PC-9 (cell line): Measurements from ENCODE around the gene BLZF1. TPM values are rescaled to one million over a fixed set of nuclear protein-coding genes. Genes with fewer than 3 reads are reported as not detected.
"Not testable (repeated sequence)": the region's sequence is repeated elsewhere in the genome, so short reads cannot be mapped to it uniquely, and the experiment has no call there.

ENCODE experiments used
- BruUV-seq: library from RNA; stranded (reverse); fragments of 400-500 nt; replicated peaks from 2 replicates; lab custom pipeline; 2021; lab: Mats Ljungman, UMichigan
- CTCF ChIA-PET: fragments of 300-600 bp; sonication (Branson Sonifier 250); formaldehyde crosslinking; loops from one replicate; lab custom pipeline; 2022; ENCODE audit warnings: antibody characterized with exemption; lab: Charles Lee
- POLR2A ChIA-PET: fragments of 300-600 bp; sonication (Branson Sonifier 250); formaldehyde crosslinking; loops from one replicate; lab custom pipeline; 2022; ENCODE audit warnings: antibody characterized with exemption; ENCODE audit not compliant: unreplicated experiment; lab: Charles Lee
- DNase-seq, 2 experiments: peaks; one replicate each; pipeline versions ENCODE4 v3.0.0 to v3.0.0-alpha.2; 2015 to 2022; ENCODE audit warnings: mixed read lengths in 1 of 2
- H2AFZ ChIP-seq: fragments of 200-600 bp; sonication (generic); 2 replicates; pipeline ENCODE4 v1.8.1; 2017; ENCODE audit warnings: antibody characterized with exemption
- H3F3A ChIP-seq: fragments of 200-600 bp; sonication (generic); 2 replicates; pipeline ENCODE4 v1.8.1; 2017; ENCODE audit warnings: antibody characterized with exemption, mild to moderate bottlenecking, low read depth; ENCODE audit not compliant: insufficient read depth
- H3K27ac ChIP-seq: fragments of 200-600 bp; sonication (generic); 2 replicates; pipeline ENCODE4 v1.6.1; 2016; ENCODE audit warnings: mixed run types
- H3K27me3 ChIP-seq: fragments of 200-600 bp; sonication (generic); 2 replicates; pipeline ENCODE4 v1.6.1; 2016; ENCODE audit warnings: low read depth, mixed run types; ENCODE audit not compliant: insufficient read depth
- H3K36me3 ChIP-seq: fragments of 200-600 bp; sonication (generic); 2 replicates; pipeline ENCODE4 v1.6.1; 2016; ENCODE audit warnings: low read depth, mixed run types
- H3K4me1 ChIP-seq: fragments of 200-600 bp; sonication (generic); replicated peaks from 2 replicates; pipeline ENCODE4 v1.6.1; 2016; ENCODE audit warnings: mixed run types; ENCODE audit not compliant: insufficient read depth
- H3K4me2 ChIP-seq: fragments of 200-600 bp; sonication (generic); 2 replicates; pipeline ENCODE4 v1.6.1; 2017; ENCODE audit warnings: mixed run types
- H3K4me3 ChIP-seq: fragments of 200-600 bp; sonication (generic); 2 replicates; pipeline ENCODE4 v1.6.1; 2016; ENCODE audit warnings: mixed run types
- H3K79me2 ChIP-seq: fragments of 200-600 bp; sonication (generic); 2 replicates; pipeline ENCODE4 v1.6.1; 2017; ENCODE audit warnings: low read depth, mixed run types
- H3K9me2 ChIP-seq: fragments of 200-600 bp; sonication (generic); 2 replicates; pipeline ENCODE4 v1.8.1; 2017; ENCODE audit warnings: mild to moderate bottlenecking; ENCODE audit not compliant: insufficient read depth
- H3K9me3 ChIP-seq: fragments of 200-600 bp; sonication (generic); 2 replicates; pipeline ENCODE4 v1.8.1; 2016; ENCODE audit warnings: low read depth; ENCODE audit not compliant: insufficient read depth
- H4K20me1 ChIP-seq: fragments of 200-600 bp; sonication (generic); 2 replicates; pipeline ENCODE4 v1.8.1; 2017; ENCODE audit not compliant: insufficient read depth
- CTCF ChIP-seq: fragments of 200-600 bp; sonication (generic); conservative IDR thresholded peaks from 2 replicates; pipeline ENCODE4 v1.6.1; 2017; ENCODE audit warnings: mixed run types, antibody characterized with exemption, mild to moderate bottlenecking, moderate library complexity
- EZH2 ChIP-seq: fragments of 200-600 bp; sonication (generic); IDR thresholded peaks from 2 replicates; pipeline ENCODE4 v1.8.0; 2017; ENCODE audit warnings: antibody characterized with exemption, low read depth
- intact Hi-C: fragments of 100-400 bp; cut with micrococcal nuclease; formaldehyde crosslinking; loops from one replicate; pipeline ENCODE4 v1.10.0; 2022; ENCODE audit not compliant: unreplicated experiment
- total RNA-seq: library from RNA; stranded (reverse); gene quantifications from 2 replicates; pipeline ENCODE4 v1.2.3, GENCODE V29; 2021

The BLZF1 gene
- total RNA-seq, 1 experiment from 2014 or later, result 15.6 TPM

GRCh38 chr1:169329383-169329782 is 38.6 kb upstream of the BLZF1 start:
- no peaks in the 10 kb centered on the region for H3K79me2 ChIP-seq
- H2AFZ ChIP-seq, result no peak overlapping the region
- H3K4me2 ChIP-seq, result no peak overlapping the region
- no peaks in the 10 kb centered on the region for H4K20me1 ChIP-seq
- no peak for DNase-seq
- intact Hi-C loops, result no loop called here
- TF ChIP-seq CTCF (no peak), EZH2 (no peak)
- no peaks in the 10 kb centered on the region for H3F3A ChIP-seq
- ChIA-PET POLR2A (no interaction called here), CTCF (no interaction called here)
- H3K36me3 ChIP-seq, result 0 out of 2 replicates have a peak, but pooled peaks cover 4% of the 10 kb centered on the region
- H3K4me3 ChIP-seq, result no peak overlapping the region
- no peak overlapping the region for H3K27ac ChIP-seq
- no TSS peak for BruUV-seq
- no peaks in the 10 kb centered on the region for H3K9me2 ChIP-seq
- peaks cover 21% of the 10 kb centered on the region; the same call in 1 of the 2 replicates for H3K9me3 ChIP-seq
- 0 out of 2 replicates have a peak, but pooled peaks cover 3% of the 10 kb centered on the region for H3K4me1 ChIP-seq
- no peaks in the 10 kb centered on the region for H3K27me3 ChIP-seq

- H3K9me3 ChIP-seq, result peaks cover 21% of the 10 kb centered on the region; the same call in 1 of the 2 replicates
- intact Hi-C loops, result no loop called here
- no TSS peak for BruUV-seq
- H2AFZ ChIP-seq, result no peak overlapping the region
- H3K4me3 ChIP-seq, result no peak overlapping the region
- no peak overlapping the region for H3K4me2 ChIP-seq
- POLR2A ChIA-PET, result no interaction called here
- CTCF ChIA-PET, result no interaction called here
- 0 out of 2 replicates have a peak, but pooled peaks cover 3% of the 10 kb centered on the region for H3K4me1 ChIP-seq
- no peak for TF ChIP-seq CTCF
- TF ChIP-seq EZH2, result no peak
- H4K20me1 ChIP-seq, result no peaks in the 10 kb centered on the region
- H3F3A ChIP-seq, result no peaks in the 10 kb centered on the region
- H3K36me3 ChIP-seq, result 0 out of 2 replicates have a peak, but pooled peaks cover 4% of the 10 kb centered on the region
- DNase-seq, result no peak
- no peaks in the 10 kb centered on the region for H3K27me3 ChIP-seq
- no peak overlapping the region for H3K27ac ChIP-seq
- H3K79me2 ChIP-seq, result no peaks in the 10 kb centered on the region
- H3K9me2 ChIP-seq, result no peaks in the 10 kb centered on the region
Measured at GRCh38 chr1:169330927-169331326, 37.1 kb upstream of the BLZF1 start.

GRCh38 chr1:169334727-169335126 is 33.3 kb upstream of the BLZF1 start:
- POLR2A ChIA-PET, CTCF ChIA-PET, H3K9me2 ChIP-seq, H3F3A ChIP-seq, H3K27ac ChIP-seq, intact Hi-C loops, H3K4me2 ChIP-seq, H4K20me1 ChIP-seq, H3K4me3 ChIP-seq, DNase-seq, H3K36me3 ChIP-seq, BruUV-seq, H2AFZ ChIP-seq, H3K79me2 ChIP-seq, H3K27me3 ChIP-seq, H3K4me1 ChIP-seq: not testable (repeated sequence)
- H3K9me3 ChIP-seq, result peaks cover 15% of the 10 kb centered on the region; the same call in 1 of the 2 replicates

- H3K9me3 ChIP-seq, H4K20me1 ChIP-seq, H3K9me2 ChIP-seq, H3K27me3 ChIP-seq, H2AFZ ChIP-seq, POLR2A ChIA-PET, H3K27ac ChIP-seq, intact Hi-C loops, H3K79me2 ChIP-seq, H3K4me3 ChIP-seq, CTCF ChIA-PET, H3K36me3 ChIP-seq, DNase-seq, H3K4me2 ChIP-seq, H3F3A ChIP-seq, BruUV-seq, H3K4me1 ChIP-seq: not testable (repeated sequence)
Measured at GRCh38 chr1:169336947-169337715, 30.9 kb upstream of the BLZF1 start.
